ENCODE data around the gene CLCNKB.

DNA sequence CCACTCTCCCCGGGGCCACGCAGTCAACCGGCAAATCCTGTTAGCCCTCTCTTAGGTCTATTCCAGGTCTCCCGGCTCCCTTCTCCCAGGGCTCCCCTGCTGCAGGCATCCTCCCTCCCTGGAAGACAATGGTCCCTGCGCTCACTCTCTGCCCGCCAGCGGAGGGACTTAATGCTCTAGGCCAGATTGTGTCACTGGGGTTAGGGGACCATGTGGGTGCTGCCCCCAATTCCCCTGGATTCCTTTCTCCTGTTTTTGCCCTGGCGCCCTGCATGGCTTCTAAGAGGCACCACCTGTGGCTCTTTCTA is 21.6 kb downstream of the CLCNKB start:
- TF ChIP-seq, protein P1, sequence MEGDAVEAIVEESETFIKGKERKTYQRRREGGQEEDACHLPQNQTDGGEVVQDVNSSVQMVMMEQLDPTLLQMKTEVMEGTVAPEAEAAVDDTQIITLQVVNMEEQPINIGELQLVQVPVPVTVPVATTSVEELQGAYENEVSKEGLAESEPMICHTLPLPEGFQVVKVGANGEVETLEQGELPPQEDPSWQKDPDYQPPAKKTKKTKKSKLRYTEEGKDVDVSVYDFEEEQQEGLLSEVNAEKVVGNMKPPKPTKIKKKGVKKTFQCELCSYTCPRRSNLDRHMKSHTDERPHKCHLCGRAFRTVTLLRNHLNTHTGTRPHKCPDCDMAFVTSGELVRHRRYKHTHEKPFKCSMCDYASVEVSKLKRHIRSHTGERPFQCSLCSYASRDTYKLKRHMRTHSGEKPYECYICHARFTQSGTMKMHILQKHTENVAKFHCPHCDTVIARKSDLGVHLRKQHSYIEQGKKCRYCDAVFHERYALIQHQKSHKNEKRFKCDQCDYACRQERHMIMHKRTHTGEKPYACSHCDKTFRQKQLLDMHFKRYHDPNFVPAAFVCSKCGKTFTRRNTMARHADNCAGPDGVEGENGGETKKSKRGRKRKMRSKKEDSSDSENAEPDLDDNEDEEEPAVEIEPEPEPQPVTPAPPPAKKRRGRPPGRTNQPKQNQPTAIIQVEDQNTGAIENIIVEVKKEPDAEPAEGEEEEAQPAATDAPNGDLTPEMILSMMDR (conservative IDR thresholded peaks at IDR 0.05; ENCODE audit: low read depth, low read length): no peak
- TF ChIP-seq EZH2 (IDR thresholded peaks at IDR 0.05; ENCODE audit: low read length, unreplicated experiment): no peak
